GM12873 (cell line): ENCODE data around the gene PLCD4.

Experiments used
- CTCF ChIP-seq: IDR thresholded peaks from 2 replicates; pipeline ENCODE4 v1.5.1; 2012; ENCODE audit warnings: low read depth, mild to moderate bottlenecking, moderate library complexity, low read length, control low read depth; ENCODE audit not compliant: insufficient read depth; ENCODE audit errors: missing control alignments

Gene PLCD4

GRCh38 chr2:218664653-218665052 lies 57.0 kb downstream of the PLCD4 start:
- no peak for TF ChIP-seq CTCF

GRCh38 chr2:218671097-218671653 lies 63.5 kb downstream of the PLCD4 start:
- no peak for TF ChIP-seq CTCF

DNA sequence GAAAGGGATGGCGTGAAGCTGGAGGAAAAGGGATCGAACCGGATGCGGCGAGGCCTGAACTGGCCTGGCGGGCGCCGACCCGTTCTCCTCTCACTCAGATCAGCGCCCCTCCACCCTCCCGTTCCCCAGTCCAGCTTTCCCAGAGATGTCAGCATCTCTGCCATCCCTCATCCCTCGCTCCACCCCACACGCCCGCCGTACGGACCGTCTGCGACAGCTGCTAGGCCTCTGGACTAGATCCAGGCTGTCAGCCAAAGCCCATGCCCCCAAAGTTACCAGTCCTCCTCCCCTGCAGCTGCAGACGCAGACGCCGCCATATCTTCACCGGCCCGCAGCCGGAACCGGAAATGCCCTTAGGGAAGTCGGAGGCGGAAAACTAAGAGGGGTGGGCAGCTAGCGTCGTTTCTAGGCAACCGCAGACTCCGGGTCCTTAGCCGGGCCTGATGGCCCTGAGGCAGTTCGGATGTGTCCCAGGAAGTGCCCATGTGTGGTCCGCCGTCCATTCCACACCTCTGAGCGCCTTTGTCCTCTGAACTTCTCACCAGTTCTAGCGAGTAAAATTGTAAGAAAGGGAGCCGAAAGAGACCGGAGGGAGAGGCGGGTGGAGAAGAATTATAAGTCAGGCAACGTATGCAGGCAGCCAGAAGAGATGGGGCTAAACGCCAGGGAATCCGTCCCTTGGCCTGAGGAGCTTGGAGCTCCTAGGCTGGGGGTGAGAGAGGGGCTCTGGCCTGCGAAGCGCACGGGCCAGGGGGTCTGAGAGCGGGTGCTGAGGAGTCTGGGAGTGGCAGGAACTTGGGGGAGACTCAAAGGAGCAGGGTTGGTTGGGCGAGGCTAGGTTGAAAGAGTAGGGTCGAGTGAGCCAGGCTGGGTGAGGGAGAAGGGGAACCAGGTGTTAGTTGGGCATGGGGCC lies 64.2 kb downstream of the PLCD4 start, which contains the start of the genes RNF25 and STK36:
Gene RNF25, minus strand, starts transcription at position 349 of the 913 bp plus-strand sequence. Its CDS starts 32 bp downstream, at position 317.
Gene STK36, plus strand, starts transcription at position 433 of the 913 bp plus-strand sequence. CDS start 744 bp downstream, outside the sequence.
- TF ChIP-seq CTCF = no peak

- no peak for TF ChIP-seq CTCF
These were observed 71.4 kb downstream of the PLCD4 start for GRCh38 chr2:218679119-218679518.

DNA sequence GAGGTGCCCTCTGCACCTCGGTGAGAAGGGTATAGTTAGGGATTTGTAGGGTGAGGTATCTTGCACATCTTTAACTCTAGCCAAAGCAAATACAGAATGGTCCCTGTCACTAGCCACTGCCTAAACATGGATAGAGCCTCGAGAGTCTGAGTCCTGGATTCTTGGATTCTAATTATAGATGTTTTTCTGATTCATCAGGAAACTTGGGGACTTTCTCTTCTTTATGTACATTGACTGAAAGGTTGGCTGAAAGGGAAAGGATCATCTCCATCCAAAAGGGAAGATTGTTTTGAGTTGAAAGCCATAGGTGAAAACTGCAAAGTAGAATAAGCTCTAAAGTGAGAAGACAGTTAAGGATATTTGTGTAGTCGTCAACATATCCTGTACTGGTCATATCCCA lies 72.4 kb downstream of the PLCD4 start:
- TF ChIP-seq CTCF = no peak
